Activated B cell treated with CpG ODN at 0.5 μM for 24 hours (primary cell): ENCODE data around the gene WDR62. TPM values are rescaled to one million over a fixed set of nuclear protein-coding genes. Genes with fewer than 3 reads are reported as not detected.

Experiments used
- ATAC-seq: fragments of 200-7000 bp; cut with Tn5 transposase; one replicate; pipeline ENCODE4 v1.10.0; 2021; ENCODE audit warnings: low read depth, mild to moderate bottlenecking, moderate library complexity
- CTCF ChIA-PET: fragments of 350-600 bp; sonication (Branson Sonifier 250); formaldehyde crosslinking; loops from one replicate; lab custom pipeline; 2021; ENCODE audit warnings: antibody characterized with exemption; lab: Charles Lee
- POLR2A ChIA-PET: fragments of 350-600 bp; sonication (Branson Sonifier 250); formaldehyde crosslinking; loops from one replicate; lab custom pipeline; 2021; ENCODE audit warnings: antibody characterized with exemption; lab: Charles Lee
- DNase-seq: peaks from one replicate; pipeline ENCODE4 v3.0.0; 2022
- H3K27ac Mint-ChIP-seq: one replicate; pipeline ENCODE4 v1.8.0; 2020; ENCODE audit warnings: mixed read lengths
- H3K27me3 Mint-ChIP-seq: one replicate; pipeline ENCODE4 v1.8.0; 2021; ENCODE audit warnings: mixed read lengths
- H3K36me3 Mint-ChIP-seq: one replicate; pipeline ENCODE4 v1.8.0; 2021; ENCODE audit warnings: low read depth, mixed read lengths
- H3K4me1 Mint-ChIP-seq: one replicate; pipeline ENCODE4 v1.8.0; 2021; ENCODE audit warnings: mixed read lengths
- H3K4me3 Mint-ChIP-seq: one replicate; pipeline ENCODE4 v1.8.0; 2020; ENCODE audit warnings: mild to moderate bottlenecking, mixed read lengths
- H3K9me3 Mint-ChIP-seq: one replicate; pipeline ENCODE4 v1.8.0; 2020; ENCODE audit warnings: mixed read lengths
- intact Hi-C: fragments of 100-400 bp; cut with micrococcal nuclease; formaldehyde crosslinking; loops from one replicate; pipeline ENCODE4 v1.15.1; 2024
- total RNA-seq: library from RNA; stranded (reverse); gene quantifications from 2 replicates; pipeline ENCODE4 v1.2.3, GENCODE V29; 2022
- TF ChIP-seq, protein P1 (sequence below): fragments of 200-600 bp; IDR thresholded peaks from one replicate; pipeline ENCODE4 v1.8.0; 2022; ENCODE audit warnings: antibody characterized with exemption, mild to moderate bottlenecking

Gene WDR62
- total RNA-seq, 1 donor from 2014 or later: 3.3 TPM

GRCh38 chr19:36009633-36010379 lies 44.9 kb upstream of the WDR62 start:
- ATAC-seq: no peak
- intact Hi-C loops: no loop called here
- H3K27ac Mint-ChIP-seq: no peak overlapping the region
- peaks cover 30% of the 10 kb centered on the region for H3K4me1 Mint-ChIP-seq
- POLR2A ChIA-PET: interaction anchor here (0.5 kb wide), 1 partner anchor 589 kb away, joined by 3 read pairs; no protein-coding TSS in a partner anchor
- H3K4me3 Mint-ChIP-seq: peak overlapping the region; percentile 66
- CTCF ChIA-PET: no interaction called here
- no peaks in the 10 kb centered on the region for H3K9me3 Mint-ChIP-seq
- TF ChIP-seq, protein P1, sequence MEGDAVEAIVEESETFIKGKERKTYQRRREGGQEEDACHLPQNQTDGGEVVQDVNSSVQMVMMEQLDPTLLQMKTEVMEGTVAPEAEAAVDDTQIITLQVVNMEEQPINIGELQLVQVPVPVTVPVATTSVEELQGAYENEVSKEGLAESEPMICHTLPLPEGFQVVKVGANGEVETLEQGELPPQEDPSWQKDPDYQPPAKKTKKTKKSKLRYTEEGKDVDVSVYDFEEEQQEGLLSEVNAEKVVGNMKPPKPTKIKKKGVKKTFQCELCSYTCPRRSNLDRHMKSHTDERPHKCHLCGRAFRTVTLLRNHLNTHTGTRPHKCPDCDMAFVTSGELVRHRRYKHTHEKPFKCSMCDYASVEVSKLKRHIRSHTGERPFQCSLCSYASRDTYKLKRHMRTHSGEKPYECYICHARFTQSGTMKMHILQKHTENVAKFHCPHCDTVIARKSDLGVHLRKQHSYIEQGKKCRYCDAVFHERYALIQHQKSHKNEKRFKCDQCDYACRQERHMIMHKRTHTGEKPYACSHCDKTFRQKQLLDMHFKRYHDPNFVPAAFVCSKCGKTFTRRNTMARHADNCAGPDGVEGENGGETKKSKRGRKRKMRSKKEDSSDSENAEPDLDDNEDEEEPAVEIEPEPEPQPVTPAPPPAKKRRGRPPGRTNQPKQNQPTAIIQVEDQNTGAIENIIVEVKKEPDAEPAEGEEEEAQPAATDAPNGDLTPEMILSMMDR: no peak
- H3K27me3 Mint-ChIP-seq: no peaks in the 10 kb centered on the region
- DNase-seq: no peak
- H3K36me3 Mint-ChIP-seq: peaks cover 8% of the 10 kb centered on the region

GRCh38 chr19:36010402-36010801 lies 44.3 kb upstream of the WDR62 start:
- intact Hi-C loops: no loop called here
- Mint-ChIP-seq H3K9me3 (no peaks in the 10 kb centered on the region), H3K36me3 (peaks cover 8% of the 10 kb centered on the region), H3K27ac (no peak overlapping the region), H3K27me3 (no peaks in the 10 kb centered on the region), H3K4me1 (peaks cover 34% of the 10 kb centered on the region), H3K4me3 (peak overlapping the region; percentile 1)
- DNase-seq: no peak
- TF ChIP-seq, protein P1: no peak
- POLR2A ChIA-PET: no interaction called here
- CTCF ChIA-PET: no interaction called here
- ATAC-seq: no peak

GRCh38 chr19:36013280-36014011 lies 41.3 kb upstream of the WDR62 start:
- POLR2A ChIA-PET: interaction anchor here (0.6 to 1.7 kb wide), 16 partner anchors 16 to 1581 kb away, joined by 3 to 31 read pairs (median 4); partner anchors contain the start of genes IGFLR1, LIN37, POLR2I and SDHAF1
- DNase-seq: no peak
- Mint-ChIP-seq H3K4me3 (peak overlapping the region; percentile 98), H3K27me3 (no peaks in the 10 kb centered on the region), H3K4me1 (peaks cover 35% of the 10 kb centered on the region), H3K27ac (peak overlapping the region; percentile 95), H3K9me3 (no peaks in the 10 kb centered on the region), H3K36me3 (peaks cover 14% of the 10 kb centered on the region)
- TF ChIP-seq, protein P1: no peak
- intact Hi-C loops: loop anchor here (1.0 kb wide), 5 partner anchors 18 to 127 kb away; partner anchors contain the start of genes CAPNS1, SDHAF1, TBCB and THAP8
- CTCF ChIA-PET: interaction anchor here (0.8 kb wide), 1 partner anchor 131 kb away, joined by 3 read pairs; no protein-coding TSS in a partner anchor
- ATAC-seq: no peak

DNA sequence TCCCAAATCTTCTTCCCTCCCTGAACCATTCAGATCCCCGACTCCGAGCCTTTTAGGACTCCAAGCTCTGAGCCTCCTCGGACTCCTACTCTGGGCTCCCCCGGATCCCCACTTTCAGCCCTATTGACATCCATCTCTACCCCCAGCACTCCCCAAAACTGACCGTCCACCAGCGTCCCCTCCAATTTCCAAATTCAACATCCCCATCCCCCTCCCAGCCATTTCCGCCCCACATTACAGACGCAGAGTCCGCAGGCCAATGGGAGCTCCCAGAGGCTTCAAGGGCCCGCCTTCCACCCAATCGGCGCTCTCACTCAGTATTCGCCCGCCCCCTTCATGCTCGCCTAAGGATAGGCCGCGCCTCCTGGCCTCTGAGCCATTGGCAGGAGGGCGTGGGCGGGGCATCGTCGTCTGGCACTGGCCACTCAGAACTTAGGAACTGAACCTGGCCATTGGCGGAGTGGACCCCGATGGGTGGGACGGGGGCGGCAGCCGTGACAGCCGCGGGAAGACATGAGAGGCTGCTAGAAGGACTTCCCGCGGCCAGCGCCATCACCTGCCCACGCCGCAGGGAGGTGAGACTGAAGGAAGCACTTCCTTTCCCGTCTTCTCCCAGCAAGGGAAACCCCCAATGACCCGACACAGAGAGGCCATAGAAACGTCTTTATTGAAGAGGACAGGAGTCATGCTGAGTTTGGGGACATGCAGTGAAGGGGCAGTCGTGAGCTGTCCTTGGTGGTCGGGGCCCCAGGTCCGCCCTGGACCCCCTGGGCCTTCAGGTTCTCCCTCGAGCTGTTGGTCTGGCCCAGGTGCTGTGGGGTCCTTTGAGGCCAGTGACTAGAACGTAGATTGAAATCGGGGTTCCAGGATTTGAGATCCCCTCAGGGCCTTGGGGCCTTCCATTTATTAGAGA lies 40.4 kb upstream of the WDR62 start, which contains the start of gene ALKBH6:
Gene ALKBH6 (minus strand): TSS at position 202 of the 913 bp plus-strand sequence. CDS start 816 bp downstream, outside the sequence.
- POLR2A ChIA-PET: interaction anchor here (0.6 to 1.7 kb wide), 15 partner anchors 17 to 1580 kb away, joined by 3 to 31 read pairs (median 4); partner anchors contain the start of genes IGFLR1, LIN37, POLR2I and SDHAF1
- intact Hi-C loops: loop anchor here (1.0 kb wide), 5 partner anchors 19 to 126 kb away; partner anchors contain the start of genes CAPNS1, SDHAF1, TBCB and THAP8
- H3K4me3 Mint-ChIP-seq: peak within 1 kb of the TSS; percentile 98
- H3K4me1 Mint-ChIP-seq: peaks cover 30% of the 10 kb centered on the region
- peak; percentile 94 for DNase-seq
- TF ChIP-seq, protein P1: no peak
- CTCF ChIA-PET: interaction anchor here (0.8 kb wide), 1 partner anchor 132 kb away, joined by 3 read pairs; no protein-coding TSS in a partner anchor
- H3K27me3 Mint-ChIP-seq: no peaks in the 10 kb centered on the region
- H3K9me3 Mint-ChIP-seq: no peaks in the 10 kb centered on the region
- peak; percentile 99 for ATAC-seq
- H3K27ac Mint-ChIP-seq: peak within 1 kb of the TSS; percentile 95
- peaks cover 14% of the 10 kb centered on the region for H3K36me3 Mint-ChIP-seq
